Ectodermal cell (in vitro differentiated cells): ENCODE data around the gene CACFD1.

Experiments
- H3K27ac ChIP-seq: 2 replicates; pipeline ENCODE4 v1.7.0; 2013; ENCODE audit warnings: mild to moderate bottlenecking, low read depth, low read length; ENCODE audit not compliant: insufficient read depth, poor library complexity, severe bottlenecking
- H3K27me3 ChIP-seq: 2 replicates; pipeline ENCODE4 v1.7.0; 2013; ENCODE audit warnings: mild to moderate bottlenecking, low read length; ENCODE audit not compliant: insufficient read depth, control insufficient read depth, poor library complexity, severe bottlenecking
- H3K36me3 ChIP-seq: one replicate; pipeline ENCODE4 v1.7.0; 2013; ENCODE audit warnings: low read length; ENCODE audit not compliant: control insufficient read depth, insufficient read depth
- H3K4me1 ChIP-seq: one replicate; pipeline ENCODE4 v1.7.0; 2013; ENCODE audit warnings: low read length; ENCODE audit not compliant: control insufficient read depth, insufficient read depth
- H3K4me3 ChIP-seq: 2 replicates; pipeline ENCODE4 v1.7.0; 2013; ENCODE audit warnings: low read depth, low read length, control low read depth; ENCODE audit not compliant: insufficient read depth
- H3K9me3 ChIP-seq: 2 replicates; pipeline ENCODE4 v1.7.0; 2013; ENCODE audit warnings: mild to moderate bottlenecking, low read length, moderate library complexity; ENCODE audit not compliant: control insufficient read depth
- WGBS, 2 experiments: methylation state at CpG; one replicate each; pipeline ENCODE4 v1.1.7; 2013; ENCODE audit warnings: missing lambda C conversion rate in 2 of 2; 5-methylcytosine and 5-hydroxymethylcytosine counted together

CACFD1 gene

GRCh38 chr9:133478851-133479711, 19.3 kb downstream of the CACFD1 start, which contains the start of gene SLC2A6:
SLC2A6 (minus strand) TSS chr9:133479099; CDS start chr9:133479059, 40 bp downstream.
- Histone ChIP-seq H3K4me3 (peak within 1 kb of the TSS; percentile 61), H3K36me3 (no peaks in the 10 kb centered on the region), H3K27me3 (peaks cover 30% of the 10 kb centered on the region), H3K9me3 (no peaks in the 10 kb centered on the region), H3K4me1 (peaks cover 7% of the 10 kb centered on the region), H3K27ac (peak within 1 kb of the TSS; percentile 16)
- WGBS, 2 experiments, result 1% methylated on average over 84 of the region's 84 CpGs

- Histone ChIP-seq H3K9me3 (no peaks in the 10 kb centered on the region), H3K4me3 (no peak overlapping the region), H3K36me3 (no peaks in the 10 kb centered on the region), H3K4me1 (no peaks in the 10 kb centered on the region), H3K27me3 (peaks cover 24% of the 10 kb centered on the region), H3K27ac (no peak overlapping the region)
- WGBS, 2 experiments, result 89 to 90% methylated on average over 9 of the region's 9 CpGs
Measured at GRCh38 chr9:133483611-133484010, 23.8 kb downstream of the CACFD1 start.

- Histone ChIP-seq H3K27ac (no peak overlapping the region), H3K36me3 (no peaks in the 10 kb centered on the region), H3K4me3 (no peak overlapping the region), H3K27me3 (peaks cover 17% of the 10 kb centered on the region), H3K4me1 (no peaks in the 10 kb centered on the region), H3K9me3 (no peaks in the 10 kb centered on the region)
- WGBS, 2 experiments, result 84 to 87% methylated on average over 22 of the region's 22 CpGs
Measured at GRCh38 chr9:133484671-133485437, 25.1 kb downstream of the CACFD1 start.

- H3K4me3 ChIP-seq, result no peak overlapping the region
- no peaks in the 10 kb centered on the region for H3K36me3 ChIP-seq
- WGBS, 2 experiments, result 86 to 87% methylated on average over 25 of the region's 25 CpGs
- H3K4me1 ChIP-seq, result no peaks in the 10 kb centered on the region
- no peak overlapping the region for H3K27ac ChIP-seq
- H3K27me3 ChIP-seq, result peaks cover 8% of the 10 kb centered on the region
- H3K9me3 ChIP-seq, result no peaks in the 10 kb centered on the region
Measured at GRCh38 chr9:133485531-133486260, 25.9 kb downstream of the CACFD1 start.

DNA sequence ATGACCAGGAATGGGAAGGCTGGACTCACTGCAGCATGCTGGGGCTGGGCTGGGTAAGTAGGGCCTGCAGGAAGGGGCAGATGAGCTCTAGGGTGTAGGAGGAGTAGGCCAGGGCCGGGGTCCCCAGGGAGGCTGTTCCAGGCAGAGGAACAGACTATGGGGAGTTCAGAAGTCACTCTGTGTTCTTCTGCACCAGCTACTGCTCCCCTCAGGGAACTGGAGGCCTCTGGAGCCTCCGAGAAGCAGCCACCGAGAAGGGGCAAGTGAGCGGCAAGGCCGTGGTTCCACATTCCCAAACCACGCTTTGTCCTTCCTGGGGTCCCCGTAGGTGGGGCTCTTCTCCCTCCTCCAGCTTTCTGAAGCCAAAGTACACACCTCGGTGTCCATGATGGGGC, 27.6 kb downstream of the CACFD1 start:
- H3K4me1 ChIP-seq, result no peaks in the 10 kb centered on the region

GRCh38 chr9:133488686-133489252, 29.0 kb downstream of the CACFD1 start:
- WGBS, 2 experiments, result 93 to 94% methylated on average over 18 of the region's 18 CpGs
- Histone ChIP-seq H3K27ac (no peak overlapping the region), H3K9me3 (no peaks in the 10 kb centered on the region), H3K27me3 (no peaks in the 10 kb centered on the region), H3K36me3 (no peaks in the 10 kb centered on the region), H3K4me3 (no peak overlapping the region), H3K4me1 (no peaks in the 10 kb centered on the region)

More for the DNA sequence above, 27.6 kb downstream of the CACFD1 start:
- WGBS, 2 experiments, result 91 to 94% methylated on average over 8 of the region's 8 CpGs
- Histone ChIP-seq H3K9me3 (no peaks in the 10 kb centered on the region), H3K36me3 (no peaks in the 10 kb centered on the region), H3K27ac (no peak overlapping the region), H3K4me3 (no peak overlapping the region), H3K27me3 (peaks cover 5% of the 10 kb centered on the region)

DNA sequence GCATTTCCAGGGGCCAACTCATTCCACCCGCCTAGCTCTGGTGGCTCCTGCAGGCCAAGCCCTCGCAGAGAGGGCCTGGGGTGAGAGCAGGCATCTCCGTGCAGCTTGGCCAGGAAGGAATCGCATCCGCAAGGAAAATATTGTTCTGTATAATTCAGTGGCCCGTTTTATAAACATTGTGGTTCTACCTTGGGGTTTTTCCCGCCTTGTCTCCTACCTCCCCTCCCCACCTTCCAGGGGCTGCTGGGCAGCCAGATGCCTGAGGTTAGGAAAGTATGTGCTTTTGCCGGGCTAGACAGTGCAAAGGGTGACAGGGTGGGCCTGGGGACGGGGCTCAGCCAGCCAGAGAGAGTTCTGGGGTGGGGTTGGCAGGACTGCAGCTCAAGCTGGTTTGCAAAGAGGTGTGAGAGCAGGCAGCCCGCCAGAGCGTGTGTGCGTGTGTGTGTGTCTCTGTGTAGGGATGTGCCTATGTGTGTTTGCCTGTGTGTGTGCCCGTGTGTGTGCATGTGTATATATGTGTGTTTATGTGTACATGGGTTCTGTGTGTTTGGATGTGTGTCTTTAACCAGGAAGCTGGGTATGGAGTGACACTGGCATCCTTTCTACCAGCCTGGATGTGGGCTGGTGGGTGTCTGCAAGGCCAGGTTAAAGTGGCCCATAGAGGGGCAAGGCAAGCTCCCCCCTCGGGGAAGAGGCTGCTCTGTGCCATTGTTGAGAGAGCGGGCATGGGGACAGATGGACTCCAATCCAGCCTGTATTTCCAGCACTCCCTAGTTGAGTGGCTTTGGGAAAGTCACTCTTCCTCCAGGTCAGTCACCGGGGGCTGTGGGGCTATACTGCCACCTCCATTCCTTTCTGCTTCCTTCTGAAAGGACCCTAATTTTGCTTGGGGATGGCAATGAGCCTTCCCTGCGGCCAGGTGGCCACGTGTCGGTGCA, 29.7 kb downstream of the CACFD1 start:
- Histone ChIP-seq H3K27ac (no peak overlapping the region), H3K9me3 (no peaks in the 10 kb centered on the region), H3K36me3 (no peaks in the 10 kb centered on the region), H3K4me3 (no peak overlapping the region), H3K27me3 (no peaks in the 10 kb centered on the region), H3K4me1 (no peaks in the 10 kb centered on the region)
- WGBS, 2 experiments, result 91% methylated on average over 18 to 19 of the region's 19 CpGs

- Histone ChIP-seq H3K9me3 (no peaks in the 10 kb centered on the region), H3K36me3 (no peaks in the 10 kb centered on the region), H3K27me3 (no peaks in the 10 kb centered on the region), H3K4me3 (no peak overlapping the region), H3K27ac (no peak overlapping the region), H3K4me1 (no peaks in the 10 kb centered on the region)
- 73 to 76% methylated on average over 13 of the region's 13 CpGs for WGBS, 2 experiments
Measured at GRCh38 chr9:133490201-133490681, 30.5 kb downstream of the CACFD1 start.
